Measurements from ENCODE around the gene DNER.
"Not testable (repeated sequence)": the region's sequence is repeated elsewhere in the genome, so short reads cannot be mapped to it uniquely, and the experiment has no call there.

Gene DNER

DNA sequence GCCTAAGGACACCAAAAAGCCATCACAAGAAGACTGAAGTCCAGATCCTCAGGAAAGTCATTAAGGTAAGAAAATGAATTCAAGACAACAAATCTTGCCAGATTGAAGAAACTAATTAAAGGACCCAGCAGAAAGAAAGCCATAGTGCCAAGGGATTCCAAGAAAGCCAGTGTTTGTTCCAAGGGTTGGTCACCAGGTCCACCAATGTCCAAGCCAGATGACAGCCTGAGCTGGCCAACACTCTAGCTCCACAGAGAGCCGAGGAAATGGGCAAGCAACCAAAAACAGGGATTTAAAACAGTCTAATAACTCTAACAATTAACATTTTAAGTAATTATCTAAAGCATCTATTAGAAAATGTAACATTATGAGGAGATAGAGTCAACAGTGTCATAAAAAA is 49.2 kb downstream of the DNER start:
- DNase-seq = no peak

DNA sequence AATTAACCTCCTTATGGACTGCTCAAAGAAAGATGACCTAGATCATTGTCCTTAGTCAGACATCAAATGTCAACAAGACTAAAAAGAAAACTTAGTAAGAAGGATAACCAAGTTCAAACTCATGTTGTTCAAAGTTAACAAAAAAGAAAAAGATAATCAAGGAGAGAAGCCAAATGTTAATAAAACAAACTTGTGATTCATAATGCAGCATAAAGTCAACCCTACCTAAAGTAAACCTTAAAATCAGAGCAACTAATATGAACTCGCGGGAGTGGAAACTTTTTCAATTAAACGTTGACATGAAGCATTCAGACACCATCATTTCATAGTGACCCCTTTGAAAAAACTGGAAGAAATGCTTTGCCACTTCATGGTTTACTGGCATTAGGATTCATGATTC is 52.9 kb downstream of the DNER start:
- DNase-seq = no peak

DNA sequence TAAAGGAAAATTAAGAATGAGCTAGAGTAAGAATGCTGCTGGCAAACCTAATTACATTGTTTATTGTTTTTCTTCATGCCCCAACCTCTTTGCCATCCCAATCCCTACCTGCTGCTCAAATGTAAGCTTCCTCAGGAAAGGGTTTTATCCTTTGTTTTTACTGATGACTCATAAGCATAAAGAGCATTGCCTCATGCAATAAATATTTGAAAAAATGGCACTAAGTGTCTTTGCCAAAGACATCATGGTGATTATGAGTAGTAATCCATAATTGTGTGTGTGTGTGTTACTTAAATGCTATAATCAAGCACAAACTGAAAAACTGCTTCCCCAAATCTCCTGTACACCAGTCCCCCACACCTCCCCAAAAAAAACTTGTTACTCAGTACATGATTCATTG is 53.4 kb downstream of the DNER start:
- DNase-seq = no peak

DNA sequence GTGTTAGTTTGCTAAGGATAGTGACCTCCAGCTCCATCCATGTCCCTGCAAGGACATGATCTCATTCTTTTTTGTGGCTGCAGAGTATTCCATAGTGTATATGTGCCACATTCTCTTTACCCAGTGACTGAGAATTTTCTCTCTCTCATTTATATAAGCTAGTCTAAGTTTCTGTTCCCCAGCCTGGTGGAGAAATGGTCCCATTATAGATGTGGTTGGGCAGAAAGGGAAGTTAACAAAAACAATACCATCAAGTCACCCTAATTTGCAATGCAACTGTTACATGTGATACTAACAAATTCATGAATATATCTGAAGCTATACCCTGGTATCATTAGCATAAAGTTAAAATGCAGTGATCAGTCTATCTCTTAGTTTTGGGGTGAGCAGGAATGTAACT is 54.0 kb downstream of the DNER start:
- no peak for DNase-seq

DNA sequence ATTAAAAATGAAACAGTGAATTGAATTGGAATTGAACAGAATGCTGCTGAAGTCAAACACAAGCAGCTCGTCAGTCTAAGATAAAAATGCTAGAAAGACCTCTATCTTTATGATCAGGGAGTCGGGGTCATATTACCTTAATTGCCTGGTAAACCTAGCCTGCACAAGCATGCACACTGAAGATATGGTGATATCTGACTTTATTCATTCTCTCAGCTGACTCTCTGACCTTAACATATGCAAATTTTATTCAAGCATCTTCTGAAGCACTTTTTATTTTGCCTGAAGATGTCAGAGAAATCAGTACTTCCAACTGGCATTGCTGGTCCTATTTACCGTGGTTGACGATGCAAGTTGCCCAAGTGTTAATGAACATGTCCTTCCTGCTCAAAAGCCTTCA is 56.4 kb downstream of the DNER start:
- DNase-seq = no peak

DNA sequence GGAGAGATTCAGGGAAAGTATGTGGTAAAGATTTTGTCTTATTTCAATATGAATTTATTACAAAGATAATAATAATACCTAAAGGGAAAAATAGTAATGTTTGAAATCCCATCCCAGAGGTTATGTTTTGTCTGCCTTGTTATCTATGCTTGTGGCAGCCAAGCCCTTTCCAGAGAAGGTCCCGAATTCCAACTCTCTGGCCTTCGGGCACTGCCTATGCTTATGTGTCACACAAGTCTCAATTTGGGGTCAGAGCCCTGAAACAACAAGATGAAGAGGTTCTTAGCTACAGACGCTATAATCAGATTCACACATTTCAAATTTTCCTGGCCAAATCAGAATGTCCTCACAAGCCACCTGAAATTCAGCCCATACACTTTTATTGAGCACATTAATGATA is 59.9 kb downstream of the DNER start:
- DNase-seq = no peak

DNA sequence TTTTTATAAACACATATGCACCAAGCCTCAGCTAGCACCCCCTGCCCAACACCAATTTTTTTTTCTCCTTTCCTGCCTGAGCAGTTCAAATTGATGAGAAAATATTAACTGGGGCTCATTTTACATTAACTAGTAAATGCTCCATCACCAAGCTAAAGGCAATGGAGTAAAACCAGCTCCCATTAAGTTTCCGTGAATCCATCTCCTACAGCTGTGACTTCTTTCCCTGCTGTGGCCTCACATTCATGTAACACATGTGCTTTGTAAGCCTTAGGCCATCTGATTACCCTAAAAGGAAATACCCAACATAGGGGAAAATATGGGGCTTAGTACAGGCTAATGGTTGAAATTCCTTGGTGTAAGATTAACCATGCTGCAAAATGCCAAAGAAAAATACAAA is 60.8 kb downstream of the DNER start:
- DNase-seq = no peak

DNA sequence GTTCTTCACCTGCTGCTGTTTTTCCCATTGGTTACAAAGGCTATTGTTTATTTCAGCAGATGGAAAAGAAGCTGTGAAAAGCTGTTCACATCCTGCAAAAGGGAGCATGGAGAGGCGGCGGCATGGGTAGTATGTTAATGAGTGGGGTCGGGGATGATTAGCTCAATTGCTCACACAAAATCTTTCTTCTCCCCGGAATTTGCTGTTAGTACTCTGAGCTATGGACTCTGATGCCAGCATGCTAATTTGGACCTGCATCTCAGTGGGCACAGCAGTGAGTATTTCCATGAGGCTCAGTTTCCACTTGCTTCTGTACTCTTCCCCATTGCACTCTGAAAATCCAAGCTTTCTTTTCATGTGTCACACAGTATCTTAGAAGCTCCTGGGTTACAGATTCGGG is 61.6 kb downstream of the DNER start:
- DNase-seq = no peak

DNA sequence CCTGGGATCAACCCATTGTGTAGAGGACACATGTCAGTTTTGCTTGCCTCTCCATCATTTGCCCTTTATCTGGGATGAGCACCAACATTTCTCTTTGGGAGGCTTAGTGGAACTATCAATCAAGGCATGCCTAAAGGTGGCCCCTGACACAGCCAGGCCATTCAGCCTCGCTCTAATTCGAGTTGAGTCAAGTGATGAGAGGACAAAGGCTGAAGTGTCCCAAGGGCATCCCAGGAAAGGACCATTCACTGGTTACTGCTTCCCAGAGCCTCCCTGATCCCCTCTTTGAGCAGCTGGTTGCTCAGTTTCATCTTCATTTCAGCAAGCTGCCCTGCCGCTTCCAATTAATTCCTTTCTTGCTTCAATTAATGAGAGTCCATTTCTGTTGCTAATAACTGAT is 63.5 kb downstream of the DNER start:
- DNase-seq = no peak

DNA sequence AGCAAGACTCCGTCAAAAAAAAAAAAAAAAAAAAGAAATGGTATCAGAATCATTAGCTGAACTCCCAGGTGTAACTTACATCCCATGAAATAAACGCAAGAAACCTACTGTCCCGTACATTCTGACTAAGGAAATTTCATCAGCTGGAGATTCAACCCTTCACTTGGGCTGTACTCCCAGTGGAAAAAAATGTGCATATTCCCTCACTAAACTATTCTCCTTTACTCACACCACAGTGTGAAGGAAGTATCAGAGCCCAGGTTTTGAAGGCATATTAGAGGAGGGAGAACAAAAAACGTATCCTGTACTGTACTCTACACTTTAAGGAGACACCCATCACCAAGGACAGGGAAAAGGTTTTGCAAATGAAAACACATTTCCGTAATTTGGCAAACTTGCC is 64.3 kb downstream of the DNER start:
- no peak for DNase-seq

DNA sequence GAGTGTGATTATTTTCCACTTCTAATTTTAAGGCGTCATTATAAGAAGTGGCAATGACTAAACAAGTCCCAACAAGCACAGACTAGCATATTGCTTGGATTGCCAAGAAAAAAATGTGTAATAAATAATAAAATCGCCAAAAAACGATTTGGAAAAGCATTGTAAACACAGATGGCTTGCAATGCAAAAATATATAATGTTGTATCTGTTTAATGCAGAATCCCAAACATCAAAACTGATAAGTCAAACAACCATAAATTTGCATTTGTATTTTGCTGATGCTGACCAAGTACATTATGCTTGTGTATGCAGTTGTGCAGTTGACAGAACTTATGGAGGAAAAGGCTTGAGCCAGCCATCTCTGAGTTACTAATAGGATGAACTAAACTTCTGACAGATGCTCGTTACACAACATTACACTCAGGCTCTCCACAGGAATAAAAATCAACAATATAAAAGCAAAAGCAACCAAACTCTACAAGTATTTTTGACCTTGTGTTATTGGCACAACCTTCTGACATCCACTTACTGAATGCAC is 68.1 kb downstream of the DNER start:
- no peak for DNase-seq

DNA sequence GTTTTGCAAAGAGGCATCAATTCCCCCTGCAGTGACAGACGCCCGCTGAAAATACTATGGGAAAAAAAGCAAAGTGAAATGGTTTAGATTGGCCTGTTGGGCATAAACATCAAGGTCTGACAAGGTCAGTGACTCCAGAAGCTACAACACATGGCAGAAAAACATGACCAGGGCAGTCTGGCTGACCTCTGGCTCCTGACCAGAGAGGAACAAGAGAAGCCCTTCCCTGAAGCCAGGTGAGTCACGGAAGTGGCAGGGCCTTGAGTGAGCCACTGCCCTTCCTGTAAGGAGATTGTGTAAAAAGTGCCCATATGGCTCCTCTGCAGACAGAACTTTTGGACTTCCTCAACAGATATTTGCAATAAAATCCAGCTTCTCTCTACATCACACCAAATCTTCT is 72.0 kb downstream of the DNER start:
- DNase-seq = no peak

DNA sequence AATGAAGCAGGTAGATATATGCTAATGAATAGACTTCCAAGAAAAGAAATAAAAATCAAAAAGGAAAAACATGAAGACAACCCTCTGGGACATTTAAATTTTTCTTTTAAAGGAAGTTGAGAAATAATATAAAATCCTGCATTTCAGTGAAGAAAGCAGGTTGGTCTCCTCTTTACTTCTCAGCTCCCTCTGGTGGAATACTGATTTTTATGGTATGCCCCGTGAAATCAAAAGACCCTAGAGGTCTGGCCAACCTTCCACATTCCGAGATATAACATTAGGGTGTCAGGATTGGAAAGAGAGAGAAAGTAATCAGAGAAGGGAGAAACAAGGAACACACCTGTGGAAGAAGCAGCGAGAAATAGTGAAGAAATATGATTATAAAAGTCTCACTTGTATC is 72.7 kb downstream of the DNER start:
- no peak for DNase-seq

DNA sequence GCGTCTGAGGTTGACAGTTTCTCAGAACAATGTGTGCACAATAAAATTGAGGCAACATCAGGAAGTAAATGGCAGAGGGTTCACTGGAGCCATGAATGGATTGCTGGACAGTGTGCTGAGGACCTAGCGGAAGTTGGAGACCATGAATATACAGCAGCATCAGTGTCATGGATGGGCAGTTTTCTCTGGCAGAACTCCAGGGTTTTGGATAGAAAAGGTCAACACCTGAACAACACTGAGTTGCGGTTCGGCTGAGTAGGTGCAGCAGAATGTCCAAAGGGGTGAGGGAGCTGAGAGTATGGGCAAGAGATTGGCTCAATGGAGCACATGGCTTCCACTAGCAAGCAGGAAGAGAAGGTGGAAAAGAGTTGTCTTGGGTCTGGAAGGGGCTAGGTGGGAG is 73.7 kb downstream of the DNER start:
- DNase-seq = no peak

DNA sequence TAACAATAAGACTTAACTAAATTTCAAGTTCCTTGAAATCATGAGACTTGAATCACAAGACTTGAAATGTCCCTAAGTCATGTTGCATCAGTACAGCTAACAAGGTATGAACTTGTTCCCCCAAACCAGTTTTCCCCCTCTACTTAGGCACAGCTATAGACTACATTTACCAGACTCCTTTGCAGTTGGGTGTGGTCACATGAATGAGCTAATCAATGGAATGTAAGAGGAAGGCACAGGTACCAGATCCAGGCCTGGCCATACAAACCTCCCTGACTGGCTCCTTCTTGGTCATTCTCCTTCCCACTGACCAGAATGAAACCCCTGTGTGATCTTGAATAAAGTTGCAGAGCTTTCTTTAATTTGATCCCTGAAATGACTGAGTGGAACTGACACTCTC is 77.8 kb downstream of the DNER start:
- no peak for DNase-seq

DNA sequence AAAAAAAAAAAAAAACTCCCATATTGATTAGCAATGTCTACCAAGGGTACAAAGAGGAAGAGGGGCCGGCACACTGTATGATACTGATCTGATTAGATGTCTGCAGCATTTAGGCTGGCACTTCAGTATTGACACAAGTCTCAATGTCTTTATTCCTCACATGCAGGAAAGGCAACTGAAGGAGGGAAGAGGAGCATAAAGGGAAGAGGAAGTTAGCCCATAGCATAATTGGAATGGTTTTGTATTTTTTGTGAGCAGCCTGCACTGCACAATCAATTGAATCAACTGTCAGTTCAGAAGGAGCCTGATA is 79.0 kb downstream of the DNER start:
- DNase-seq = no peak

DNA sequence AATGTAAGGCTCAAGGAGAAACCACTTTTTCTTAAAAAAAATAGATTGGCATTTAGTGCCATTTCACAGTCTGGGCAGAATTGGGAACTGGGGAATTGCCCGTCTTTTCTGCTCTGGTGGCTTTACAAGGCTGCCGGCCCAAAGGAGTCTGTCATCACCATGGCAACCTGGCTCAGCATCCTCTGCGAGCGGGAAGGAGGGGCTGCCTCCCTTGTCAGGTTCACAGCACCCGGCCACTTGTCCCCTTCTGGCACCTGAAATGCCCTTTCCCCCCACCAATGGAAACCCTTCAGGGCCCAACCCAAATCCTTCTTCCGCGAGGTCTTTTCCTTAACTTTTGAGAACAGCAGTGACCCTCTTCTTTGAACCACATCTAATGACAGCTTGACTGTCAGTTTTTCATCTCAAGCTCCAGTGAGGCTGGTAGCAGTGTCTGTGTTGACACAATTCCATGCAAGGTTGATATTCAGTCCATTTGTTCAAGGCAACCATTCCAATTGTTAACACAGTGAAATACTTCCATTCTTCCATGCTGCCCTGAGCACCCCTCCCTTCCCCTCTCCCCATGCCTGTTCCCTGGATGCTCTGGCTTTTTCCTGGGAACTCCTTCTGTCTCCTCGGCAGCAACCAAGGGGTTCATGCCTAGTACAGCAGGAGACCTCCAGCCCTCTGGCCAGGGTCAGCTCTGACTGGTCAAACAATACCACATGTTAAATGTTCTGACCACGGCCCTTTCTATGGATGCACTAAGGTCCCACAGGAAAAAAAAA is 79.6 kb downstream of the DNER start:
- no peak for DNase-seq

DNA sequence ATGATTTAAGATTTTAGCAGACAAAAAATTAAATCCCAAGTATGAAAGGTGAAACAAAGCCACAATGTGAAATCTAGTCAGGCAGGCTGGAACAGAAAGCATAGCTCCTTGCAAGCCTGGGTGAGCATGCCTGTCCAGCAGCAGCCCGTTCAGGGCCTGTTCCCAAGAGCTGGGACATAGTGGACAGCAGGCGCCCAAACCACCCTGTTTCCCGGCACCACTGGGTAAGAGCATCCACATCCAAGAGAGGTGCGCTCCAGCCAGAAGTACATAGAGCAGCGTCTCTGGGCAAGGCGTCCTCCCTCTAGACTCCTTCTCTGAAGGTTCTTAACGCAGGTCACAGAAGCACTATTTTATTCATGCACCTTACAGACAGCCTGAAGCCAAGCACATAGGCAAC is 80.8 kb downstream of the DNER start:
- no peak for DNase-seq

DNA sequence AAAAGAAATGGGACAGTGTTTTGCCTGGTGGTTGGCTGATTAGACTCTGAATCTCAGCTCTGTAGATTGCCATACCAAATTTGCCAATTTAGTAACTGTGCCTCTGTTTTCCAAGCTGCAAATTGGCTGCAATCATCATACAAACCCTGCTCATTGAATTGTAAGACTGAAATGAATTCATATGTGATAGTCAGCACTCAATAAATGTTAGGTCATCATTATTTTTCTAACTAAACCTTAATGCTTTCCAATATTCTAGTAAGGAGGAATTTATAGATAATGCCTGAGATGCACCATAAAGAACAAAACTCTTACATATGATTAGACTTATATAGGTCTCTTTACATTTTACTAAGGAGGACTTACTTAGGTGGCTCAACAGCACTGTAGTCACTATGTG is 85.3 kb downstream of the DNER start:
- DNase-seq = no peak

DNA sequence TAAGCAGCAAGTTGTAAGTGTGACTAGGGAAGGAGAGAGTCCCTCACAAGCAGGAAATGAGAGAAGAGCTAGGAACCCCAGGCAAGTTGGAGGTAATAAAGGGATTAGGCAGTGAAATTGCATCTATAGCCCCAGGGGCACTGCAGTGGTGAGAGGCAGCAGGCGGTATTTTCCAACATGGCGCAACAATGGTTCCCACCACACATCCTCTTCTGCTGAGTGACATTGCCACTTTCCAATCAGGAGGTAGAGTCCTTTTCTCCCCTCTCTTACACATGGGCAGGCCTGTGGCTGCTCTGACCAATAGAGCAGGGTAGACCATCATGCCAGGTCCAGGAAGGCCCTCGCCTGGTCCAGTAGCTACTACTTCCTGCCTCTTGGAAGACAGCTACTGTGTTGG is 86.6 kb downstream of the DNER start:
- no peak for DNase-seq

DNA sequence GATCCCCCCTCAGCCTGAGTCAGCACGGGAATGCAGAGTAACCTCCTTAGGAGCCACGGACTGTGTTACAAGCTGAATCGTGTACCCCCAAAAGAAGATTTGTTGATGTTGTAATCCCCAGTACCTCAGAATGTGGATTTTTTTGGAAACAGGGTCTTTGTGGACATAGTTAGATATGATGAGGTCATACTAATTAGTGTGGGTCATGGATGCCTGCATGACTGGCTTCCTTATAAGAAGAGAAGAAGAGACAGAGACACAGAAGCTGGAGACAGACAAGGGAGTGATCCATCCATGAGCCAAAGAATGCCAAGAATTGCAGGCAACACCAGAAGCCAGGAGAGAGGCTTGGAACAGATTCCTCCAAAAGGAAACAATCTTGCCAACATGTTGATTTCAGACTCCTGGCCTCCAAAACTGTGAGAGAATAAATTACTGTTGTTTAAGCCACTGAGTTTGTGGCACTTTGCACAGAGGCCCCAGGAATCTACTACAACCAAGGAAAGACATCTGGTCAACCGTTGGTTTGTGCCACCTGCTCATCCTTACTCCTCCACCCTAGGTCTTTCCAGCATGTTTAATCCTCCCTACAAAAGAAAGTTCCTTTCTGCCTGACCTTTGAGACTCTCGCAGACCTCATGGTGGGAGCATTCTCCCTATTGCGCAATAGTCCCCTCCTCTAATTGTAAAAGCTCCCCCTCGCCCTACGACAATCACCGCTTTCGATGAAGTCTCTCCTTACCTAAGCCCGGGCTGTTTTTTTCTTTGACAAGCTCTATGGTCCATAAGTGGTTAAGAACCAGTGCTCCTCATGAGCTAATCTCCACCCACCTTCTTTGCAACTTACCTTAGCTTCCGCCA is 91.6 kb downstream of the DNER start:
- no peak for DNase-seq

DNA sequence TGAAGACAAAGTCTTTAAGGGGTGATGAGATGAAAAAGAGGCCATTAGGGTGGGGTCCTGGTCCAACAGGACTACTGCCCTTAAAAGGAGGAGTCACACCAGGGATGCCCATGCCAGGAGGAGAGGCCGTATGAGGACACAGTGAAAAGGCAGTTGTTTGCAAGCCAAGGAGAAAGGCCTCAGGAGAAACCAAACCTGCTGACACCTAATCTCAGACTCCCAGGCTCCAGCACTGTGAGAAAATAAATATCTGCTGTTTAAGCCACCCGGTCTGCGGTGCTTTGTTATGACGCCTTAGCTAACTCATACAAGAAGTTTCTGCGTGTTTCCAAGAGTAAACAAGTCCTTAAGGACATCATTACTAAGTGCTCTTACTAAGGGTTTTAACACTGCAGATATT is 93.6 kb downstream of the DNER start:
- no peak for DNase-seq

DNA sequence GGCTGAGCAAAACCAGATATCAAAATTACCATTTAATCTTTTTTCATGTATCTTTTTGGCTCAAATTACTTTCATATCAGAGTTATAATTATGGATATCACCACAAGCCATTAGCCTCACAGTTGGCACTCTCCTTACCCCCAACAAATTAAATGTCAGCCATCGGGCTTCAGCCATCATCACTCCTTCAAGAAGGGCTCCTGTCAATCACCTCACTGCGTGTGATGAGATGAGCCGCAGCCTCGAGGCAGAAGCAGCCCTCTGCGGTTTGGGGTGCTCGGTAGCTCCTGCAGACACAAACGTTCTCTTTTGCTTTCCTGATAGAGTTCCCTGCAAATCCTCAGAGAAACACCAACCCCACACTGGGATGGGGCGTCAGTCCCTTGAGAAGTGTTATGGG is 94.1 kb downstream of the DNER start:
- no peak for DNase-seq

DNA sequence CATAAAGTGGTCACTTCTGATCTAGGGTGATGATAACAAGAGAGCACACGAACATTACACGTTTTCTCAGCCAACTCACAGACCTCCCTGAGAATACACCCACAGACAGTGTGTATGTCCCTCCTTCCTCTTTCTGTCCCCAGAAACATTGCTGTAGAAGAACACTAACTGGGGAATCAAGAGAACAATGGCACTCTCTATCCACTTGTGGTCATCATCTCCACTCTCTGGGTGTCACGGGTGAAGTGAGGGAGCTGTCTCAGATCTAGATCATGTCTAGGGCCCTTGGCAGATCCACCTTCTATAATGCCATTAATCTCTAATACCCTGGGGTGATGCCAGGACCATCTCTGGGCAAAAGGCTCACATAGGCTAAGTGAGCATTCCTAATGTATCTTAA is 97.9 kb downstream of the DNER start:
- no peak for DNase-seq

DNA sequence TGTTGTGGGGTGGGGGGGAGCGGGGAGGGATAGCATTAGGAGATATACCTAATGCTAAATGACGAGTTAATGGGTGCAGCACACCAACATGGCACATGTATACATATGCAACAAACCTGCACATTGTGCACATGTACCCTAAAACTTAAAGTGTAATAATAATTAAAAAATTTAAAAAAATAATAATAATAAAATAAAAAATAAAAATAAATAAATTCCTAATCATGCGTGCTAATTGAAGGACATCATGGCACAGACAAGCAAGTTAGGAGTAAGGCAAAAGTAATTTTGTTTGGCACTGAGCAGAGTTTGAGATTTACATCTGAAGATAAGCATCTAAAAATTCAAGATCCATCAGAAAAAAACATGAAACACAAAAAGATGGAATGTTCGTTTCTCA is 100.3 kb downstream of the DNER start:
- not testable (repeated sequence) for DNase-seq
